ENCODE measurements around the gene POLD4.

DNA sequence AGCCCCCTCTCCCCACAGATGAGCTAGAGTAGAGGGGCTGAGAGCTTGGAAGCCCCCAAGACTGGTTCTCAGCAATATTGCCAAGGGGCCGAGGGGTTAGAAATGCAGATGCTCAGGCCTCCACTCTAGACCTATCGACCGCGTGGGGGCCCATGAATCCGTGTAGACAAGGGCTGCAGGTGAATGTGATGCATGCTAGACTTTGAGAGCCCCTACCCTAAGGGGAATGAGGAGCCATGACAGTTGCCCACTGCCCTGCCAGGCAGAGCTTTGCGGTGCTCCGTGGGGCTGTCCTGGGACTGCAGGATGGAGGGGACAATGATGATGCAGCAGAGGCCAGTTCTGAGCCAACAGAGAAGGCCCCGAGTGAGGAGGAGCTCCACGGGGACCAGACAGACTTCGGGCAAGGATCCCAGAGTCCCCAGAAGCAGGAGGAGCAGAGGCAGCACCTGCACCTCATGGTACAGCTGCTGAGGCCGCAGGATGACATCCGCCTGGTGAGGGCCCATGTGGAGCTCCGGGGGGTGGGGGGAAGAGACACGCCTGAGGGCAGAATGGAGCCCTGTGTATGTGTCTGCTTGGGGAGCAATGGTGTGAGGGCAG is 48.7 kb downstream of the POLD4 start:
- TF ChIP-seq, protein P1, sequence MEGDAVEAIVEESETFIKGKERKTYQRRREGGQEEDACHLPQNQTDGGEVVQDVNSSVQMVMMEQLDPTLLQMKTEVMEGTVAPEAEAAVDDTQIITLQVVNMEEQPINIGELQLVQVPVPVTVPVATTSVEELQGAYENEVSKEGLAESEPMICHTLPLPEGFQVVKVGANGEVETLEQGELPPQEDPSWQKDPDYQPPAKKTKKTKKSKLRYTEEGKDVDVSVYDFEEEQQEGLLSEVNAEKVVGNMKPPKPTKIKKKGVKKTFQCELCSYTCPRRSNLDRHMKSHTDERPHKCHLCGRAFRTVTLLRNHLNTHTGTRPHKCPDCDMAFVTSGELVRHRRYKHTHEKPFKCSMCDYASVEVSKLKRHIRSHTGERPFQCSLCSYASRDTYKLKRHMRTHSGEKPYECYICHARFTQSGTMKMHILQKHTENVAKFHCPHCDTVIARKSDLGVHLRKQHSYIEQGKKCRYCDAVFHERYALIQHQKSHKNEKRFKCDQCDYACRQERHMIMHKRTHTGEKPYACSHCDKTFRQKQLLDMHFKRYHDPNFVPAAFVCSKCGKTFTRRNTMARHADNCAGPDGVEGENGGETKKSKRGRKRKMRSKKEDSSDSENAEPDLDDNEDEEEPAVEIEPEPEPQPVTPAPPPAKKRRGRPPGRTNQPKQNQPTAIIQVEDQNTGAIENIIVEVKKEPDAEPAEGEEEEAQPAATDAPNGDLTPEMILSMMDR (IDR thresholded peaks at IDR 0.05), result no peak
- TF ChIP-seq POLR2A (IDR thresholded peaks at IDR 0.05), result no peak
